Cardiac fibroblast (primary cell): ENCODE data around the gene RAET1E.
"Not testable (repeated sequence)": the region's sequence is repeated elsewhere in the genome, so short reads cannot be mapped to it uniquely, and the experiment has no call there.

Experiments
- DNase-seq, 2 donors: peaks; one replicate each; pipeline versions ENCODE4 v3.0.0 to v3.0.0-alpha.2; 2010; ENCODE audit warnings: low read depth in 2 of 2
- H3K4me3 ChIP-seq, 2 donors: replicated peaks in 1 of 2; 1 replicate in 1 of 2; 2 replicates in 1 of 2; pipeline ENCODE4 v1.5.1; 2011; ENCODE audit warnings: low read depth in 2 of 2, low read length in 2 of 2, mild to moderate bottlenecking in 2 of 2, moderate library complexity in 1 of 2
- CTCF ChIP-seq: IDR thresholded peaks from one replicate; pipeline ENCODE4 v1.5.1; 2011; ENCODE audit warnings: low read depth, mild to moderate bottlenecking, low read length, inconsistent platforms

RAET1E gene

GRCh38 chr6:149867876-149868640, 29.9 kb downstream of the RAET1E start:
- peak; percentile 25 to 53 for DNase-seq
- TF ChIP-seq CTCF = no peak
- H3K4me3 ChIP-seq = no peak overlapping the region

- TF ChIP-seq CTCF = peak; percentile 69
- peak; percentile 78 to 85 for DNase-seq
- H3K4me3 ChIP-seq = peak overlapping the region; percentile 43 to 69
Observed at GRCh38 chr6:149864578-149865535, 33.1 kb downstream of the RAET1E start.

GRCh38 chr6:149863698-149864577, 34.0 kb downstream of the RAET1E start, which contains the start of gene LRP11:
Gene LRP11, minus strand, starts transcription at chr6:149864359. Its CDS starts 339 bp downstream, at chr6:149864020.
- peak within 1 kb of the TSS; percentile 57 to 69 for H3K4me3 ChIP-seq
- TF ChIP-seq CTCF = no peak
- DNase-seq = peak; percentile 80 to 86

GRCh38 chr6:149862922-149863697, 34.8 kb downstream of the RAET1E start:
- peak overlapping the region; percentile 57 to 69 for H3K4me3 ChIP-seq
- peak; percentile 63 to 87 for DNase-seq
- TF ChIP-seq CTCF = no peak

GRCh38 chr6:149862424-149862738, 35.5 kb downstream of the RAET1E start:
- not testable (repeated sequence) for DNase-seq
- peak overlapping the region; percentile 57 to 69 for H3K4me3 ChIP-seq

- no peak overlapping the region for H3K4me3 ChIP-seq
- TF ChIP-seq CTCF = no peak
Observed at GRCh38 chr6:149861603-149862423, 36.1 kb downstream of the RAET1E start.

More at GRCh38 chr6:149861603-149862423, 36.1 kb downstream of the RAET1E start:
- DNase-seq = no peak
